Keratinocyte (primary cell): ENCODE results near the gene CDH12. TPM values are rescaled to one million over a fixed set of nuclear protein-coding genes. Genes with fewer than 3 reads are reported as not detected.

Source experiments
- DNase-seq: peaks from one replicate; pipeline ENCODE4 v3.0.0-alpha.2; 2011; ENCODE audit warnings: low read depth, missing footprints, low spot score
- FAIRE-seq: peaks from 2 replicates; lab custom pipeline; 2011; peaks lifted over from hg19 to GRCh38; lab: Jason Lieb, UNC
- H2AFZ ChIP-seq: 2 replicates; pipeline ENCODE4 v1.6.0; 2012; ENCODE audit warnings: low read length, control low read depth, inconsistent platforms; ENCODE audit not compliant: control insufficient read depth
- H3K27ac ChIP-seq: 2 replicates; pipeline ENCODE4 v1.5.1; 2011; ENCODE audit warnings: low read length; ENCODE audit not compliant: control insufficient read depth, insufficient read depth
- H3K27me3 ChIP-seq: 3 replicates; pipeline ENCODE4 v1.6.0; 2011; ENCODE audit warnings: low read length; ENCODE audit not compliant: control insufficient read depth, insufficient read depth; ENCODE audit errors: extremely low read depth
- H3K36me3 ChIP-seq, 2 experiments: 2 replicates in 1 of 2; 3 replicates in 1 of 2; pipeline ENCODE4 v1.5.1; 2011; ENCODE audit warnings: low read length in 2 of 2, mild to moderate bottlenecking in 1 of 2; ENCODE audit not compliant: control insufficient read depth in 2 of 2, insufficient read depth in 2 of 2; ENCODE audit errors: extremely low read depth in 1 of 2
- H3K4me1 ChIP-seq: 3 replicates; pipeline ENCODE4 v1.5.1; 2011; ENCODE audit warnings: low read length; ENCODE audit not compliant: control insufficient read depth, insufficient read depth; ENCODE audit errors: extremely low read depth
- H3K4me2 ChIP-seq: 3 replicates; pipeline ENCODE4 v1.6.0; 2011; ENCODE audit warnings: low read depth, low read length; ENCODE audit not compliant: control insufficient read depth, insufficient read depth; ENCODE audit errors: extremely low read depth
- H3K4me3 ChIP-seq, 3 experiments: fragments of 200-600 bp in 1 of 3; sonication (generic) in 1 of 3; 2 replicates in 2 of 3; 3 replicates in 1 of 3; pipeline ENCODE4 v1.5.1; 2011 to 2016; ENCODE audit warnings: low read length in 3 of 3, mild to moderate bottlenecking in 3 of 3, control low read depth in 2 of 3, inconsistent platforms in 1 of 3, low read depth in 1 of 3, mixed read lengths in 1 of 3, mixed run types in 1 of 3, moderate library complexity in 1 of 3; ENCODE audit not compliant: control insufficient read depth in 2 of 3, insufficient read depth in 2 of 3; ENCODE audit errors: extremely low read depth in 1 of 3
- H3K79me2 ChIP-seq: 2 replicates; pipeline ENCODE4 v1.6.0; 2012; ENCODE audit warnings: low read length; ENCODE audit not compliant: control insufficient read depth, insufficient read depth
- H3K9ac ChIP-seq: 3 replicates; pipeline ENCODE4 v1.6.0; 2011; ENCODE audit warnings: low read length; ENCODE audit not compliant: control insufficient read depth, insufficient read depth; ENCODE audit errors: extremely low read depth
- H3K9me1 ChIP-seq: 3 replicates; pipeline ENCODE4 v1.6.0; 2011; ENCODE audit warnings: low read length; ENCODE audit not compliant: control insufficient read depth, insufficient read depth; ENCODE audit errors: extremely low read depth
- H3K9me3 ChIP-seq: 2 replicates; pipeline ENCODE4 v1.5.1; 2012; ENCODE audit warnings: low read depth, low read length; ENCODE audit not compliant: control insufficient read depth
- H4K20me1 ChIP-seq: 3 replicates; pipeline ENCODE4 v1.6.0; 2011; ENCODE audit warnings: low read length; ENCODE audit not compliant: control insufficient read depth, insufficient read depth; ENCODE audit errors: extremely low read depth
- EZH2 ChIP-seq: IDR thresholded peaks from one replicate; pipeline ENCODE4 v1.6.1; 2012; ENCODE audit warnings: inconsistent platforms, mild to moderate bottlenecking, low read length, moderate library complexity
- dilution Hi-C: fragments of 300-500 bp; cut with MboI; formaldehyde crosslinking; loops from one replicate; pipeline ENCODE4 v1.7.0; 2020; ENCODE audit warnings: low sequenced_read_pairs; ENCODE audit not compliant: extremely low pct_ligation_motif_present
- polyA plus RNA-seq, 5 experiments: library from polyadenylated mRNA; depleted of rRNA in 3 of 5; stranded (reverse) in 3 of 5; stranded (forward) in 1 of 5; unstranded in 1 of 5; fragments of >200 nt; gene quantifications; 1 replicate in 1 of 5; 2 replicates in 3 of 5; 3 replicates in 1 of 5; pipeline versions ENCODE4 v1.2.1 to v1.2.3, GENCODE V29; 2011 to 2012; ENCODE audit warnings: missing spikeins in 2 of 5, low read depth in 1 of 5, low replicate concordance in 1 of 5
- TF ChIP-seq, protein P1 (sequence below), 3 experiments: IDR thresholded peaks in 1 of 3; conservative IDR thresholded peaks in 1 of 3; optimal IDR thresholded peaks in 1 of 3; 2 replicates in 2 of 3; 3 replicates in 1 of 3; pipeline versions ENCODE3 to v1.5.1; 2011; ENCODE audit warnings: low read length in 3 of 3, mild to moderate bottlenecking in 3 of 3, moderate library complexity in 2 of 3, control low read depth in 1 of 3, inconsistent platforms in 1 of 3; ENCODE audit not compliant: insufficient read depth in 2 of 3; ENCODE audit errors: extremely low read depth in 1 of 3

CDH12 gene
- polyA plus RNA-seq, 1 donor (not counting 4 experiments of a cell fraction or from before 2014, with no cell fraction given) = not detected

DNA sequence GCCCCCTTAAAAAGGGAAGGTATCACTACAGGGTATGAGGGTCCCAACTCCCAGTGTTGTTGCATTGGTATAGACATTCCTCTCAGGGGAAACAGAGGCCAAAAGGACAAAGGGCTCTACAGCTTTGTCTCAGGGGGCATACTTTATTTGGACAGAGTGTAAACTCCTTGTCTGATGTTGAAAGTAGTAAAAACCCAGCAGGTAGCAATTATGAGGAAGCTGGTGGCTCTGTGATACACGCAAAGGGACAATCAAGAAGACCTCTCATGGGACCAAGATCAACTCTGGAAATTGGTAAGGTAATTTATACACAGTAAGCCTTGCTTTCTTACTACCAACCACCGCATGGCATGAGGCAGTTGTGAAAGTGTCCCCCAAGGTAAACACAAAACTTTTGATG lies 764.6 kb downstream of the CDH12 start:
- Histone ChIP-seq H3K4me2 (no peak overlapping the region), H3K27me3 (no peaks in the 10 kb centered on the region), H2AFZ (no peak overlapping the region), H3K9me1 (no peaks in the 10 kb centered on the region), H3K27ac (no peak overlapping the region), H3K9me3 (no peaks in the 10 kb centered on the region), H3K36me3 (no peaks in the 10 kb centered on the region), H3K9ac (no peak overlapping the region), H3K4me1 (no peaks in the 10 kb centered on the region), H3K4me3 (no peak overlapping the region), H3K79me2 (no peaks in the 10 kb centered on the region), H4K20me1 (no peaks in the 10 kb centered on the region)
- dilution Hi-C loops = no loop called here
- FAIRE-seq = no peak
- no peak for DNase-seq
- TF ChIP-seq, protein P1, sequence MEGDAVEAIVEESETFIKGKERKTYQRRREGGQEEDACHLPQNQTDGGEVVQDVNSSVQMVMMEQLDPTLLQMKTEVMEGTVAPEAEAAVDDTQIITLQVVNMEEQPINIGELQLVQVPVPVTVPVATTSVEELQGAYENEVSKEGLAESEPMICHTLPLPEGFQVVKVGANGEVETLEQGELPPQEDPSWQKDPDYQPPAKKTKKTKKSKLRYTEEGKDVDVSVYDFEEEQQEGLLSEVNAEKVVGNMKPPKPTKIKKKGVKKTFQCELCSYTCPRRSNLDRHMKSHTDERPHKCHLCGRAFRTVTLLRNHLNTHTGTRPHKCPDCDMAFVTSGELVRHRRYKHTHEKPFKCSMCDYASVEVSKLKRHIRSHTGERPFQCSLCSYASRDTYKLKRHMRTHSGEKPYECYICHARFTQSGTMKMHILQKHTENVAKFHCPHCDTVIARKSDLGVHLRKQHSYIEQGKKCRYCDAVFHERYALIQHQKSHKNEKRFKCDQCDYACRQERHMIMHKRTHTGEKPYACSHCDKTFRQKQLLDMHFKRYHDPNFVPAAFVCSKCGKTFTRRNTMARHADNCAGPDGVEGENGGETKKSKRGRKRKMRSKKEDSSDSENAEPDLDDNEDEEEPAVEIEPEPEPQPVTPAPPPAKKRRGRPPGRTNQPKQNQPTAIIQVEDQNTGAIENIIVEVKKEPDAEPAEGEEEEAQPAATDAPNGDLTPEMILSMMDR (optimal IDR thresholded peaks at IDR 0.05 in 1 of 3, IDR thresholded peaks at IDR 0.05 in 1 of 3, conservative IDR thresholded peaks at IDR 0.05 in 1 of 3; ENCODE audit: extremely low read depth in 1 of 3, insufficient read depth in 2 of 3, low read length in 3 of 3) = no peak
- no peak for TF ChIP-seq EZH2

DNA sequence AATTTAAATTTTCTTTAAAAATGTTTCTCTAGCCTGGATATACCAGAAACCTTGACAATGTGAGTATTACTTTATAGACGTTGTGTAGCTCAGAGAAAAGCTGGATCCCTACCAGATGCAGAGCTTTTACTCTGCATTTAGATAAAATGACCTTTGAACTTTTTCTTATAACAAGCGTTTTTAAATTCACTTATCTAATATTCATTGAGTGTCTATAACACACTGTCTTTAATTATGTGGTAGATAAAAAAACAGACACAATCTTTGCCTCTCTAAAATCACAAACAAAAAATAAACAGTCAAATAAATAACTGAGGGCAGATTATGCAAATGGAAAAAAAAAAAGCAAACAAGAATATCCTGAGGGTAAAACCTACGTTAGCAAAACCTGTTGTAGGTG lies 773.6 kb downstream of the CDH12 start:
- H3K9me3 ChIP-seq = no peaks in the 10 kb centered on the region
- DNase-seq (no peak), FAIRE-seq (no peak)
- no peak overlapping the region for H3K27ac ChIP-seq
- no peak overlapping the region for H3K4me2 ChIP-seq
- no peaks in the 10 kb centered on the region for H3K79me2 ChIP-seq
- dilution Hi-C loops = no loop called here
- no peaks in the 10 kb centered on the region for H3K36me3 ChIP-seq
- no peaks in the 10 kb centered on the region for H3K4me1 ChIP-seq
- no peaks in the 10 kb centered on the region for H3K27me3 ChIP-seq
- H4K20me1 ChIP-seq = no peaks in the 10 kb centered on the region
- no peak overlapping the region for H3K4me3 ChIP-seq
- no peak overlapping the region for H3K9ac ChIP-seq
- TF ChIP-seq, protein P1 (optimal IDR thresholded peaks at IDR 0.05 in 1 of 3, IDR thresholded peaks at IDR 0.05 in 1 of 3, conservative IDR thresholded peaks at IDR 0.05 in 1 of 3; ENCODE audit: extremely low read depth in 1 of 3, insufficient read depth in 2 of 3, low read length in 3 of 3) = no peak
- TF ChIP-seq EZH2 = no peak
- no peaks in the 10 kb centered on the region for H3K9me1 ChIP-seq
- no peak overlapping the region for H2AFZ ChIP-seq
